Measurements from ENCODE around the gene MROH7. TPM values are rescaled to one million over a fixed set of nuclear protein-coding genes. Genes with fewer than 3 reads are reported as not detected.

Gene MROH7
- total RNA-seq, 1 donor from 2014 or later = 0.19 TPM

DNA sequence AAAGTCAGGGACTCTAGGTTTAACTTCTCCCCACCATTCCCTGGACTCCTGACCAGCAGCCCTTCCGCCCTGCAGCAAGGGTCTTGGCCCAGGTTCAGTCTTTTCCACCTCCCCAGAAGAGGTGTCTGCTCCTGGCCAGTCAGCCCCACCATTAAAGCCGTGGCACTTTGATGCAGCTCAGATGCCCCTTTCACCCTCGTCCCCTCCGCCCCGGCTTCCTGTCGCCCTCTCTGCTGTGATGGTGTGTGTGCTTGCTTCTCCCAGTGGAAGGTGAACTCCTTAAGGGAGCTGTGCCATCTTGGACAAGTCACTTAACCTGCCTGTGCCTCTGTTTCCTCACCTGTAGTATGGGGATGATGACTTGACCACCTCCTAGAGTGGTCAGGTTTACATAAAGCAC, 56.3 kb downstream of the MROH7 start:
- Mint-ChIP-seq H3K4me1 (ENCODE audit: unreplicated experiment) (no peaks in the 10 kb centered on the region), H3K9me3 (no peaks in the 10 kb centered on the region), H3K27ac (no peak overlapping the region), H3K4me3 (no peak overlapping the region), H3K27me3 (peaks cover 33% of the 10 kb centered on the region), H3K36me3 (no peaks in the 10 kb centered on the region)
- TF ChIP-seq, protein P1, sequence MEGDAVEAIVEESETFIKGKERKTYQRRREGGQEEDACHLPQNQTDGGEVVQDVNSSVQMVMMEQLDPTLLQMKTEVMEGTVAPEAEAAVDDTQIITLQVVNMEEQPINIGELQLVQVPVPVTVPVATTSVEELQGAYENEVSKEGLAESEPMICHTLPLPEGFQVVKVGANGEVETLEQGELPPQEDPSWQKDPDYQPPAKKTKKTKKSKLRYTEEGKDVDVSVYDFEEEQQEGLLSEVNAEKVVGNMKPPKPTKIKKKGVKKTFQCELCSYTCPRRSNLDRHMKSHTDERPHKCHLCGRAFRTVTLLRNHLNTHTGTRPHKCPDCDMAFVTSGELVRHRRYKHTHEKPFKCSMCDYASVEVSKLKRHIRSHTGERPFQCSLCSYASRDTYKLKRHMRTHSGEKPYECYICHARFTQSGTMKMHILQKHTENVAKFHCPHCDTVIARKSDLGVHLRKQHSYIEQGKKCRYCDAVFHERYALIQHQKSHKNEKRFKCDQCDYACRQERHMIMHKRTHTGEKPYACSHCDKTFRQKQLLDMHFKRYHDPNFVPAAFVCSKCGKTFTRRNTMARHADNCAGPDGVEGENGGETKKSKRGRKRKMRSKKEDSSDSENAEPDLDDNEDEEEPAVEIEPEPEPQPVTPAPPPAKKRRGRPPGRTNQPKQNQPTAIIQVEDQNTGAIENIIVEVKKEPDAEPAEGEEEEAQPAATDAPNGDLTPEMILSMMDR (conservative IDR thresholded peaks at IDR 0.05) = no peak
- no peak for DNase-seq (ENCODE audit: extremely low spot score, unreplicated experiment)

DNA sequence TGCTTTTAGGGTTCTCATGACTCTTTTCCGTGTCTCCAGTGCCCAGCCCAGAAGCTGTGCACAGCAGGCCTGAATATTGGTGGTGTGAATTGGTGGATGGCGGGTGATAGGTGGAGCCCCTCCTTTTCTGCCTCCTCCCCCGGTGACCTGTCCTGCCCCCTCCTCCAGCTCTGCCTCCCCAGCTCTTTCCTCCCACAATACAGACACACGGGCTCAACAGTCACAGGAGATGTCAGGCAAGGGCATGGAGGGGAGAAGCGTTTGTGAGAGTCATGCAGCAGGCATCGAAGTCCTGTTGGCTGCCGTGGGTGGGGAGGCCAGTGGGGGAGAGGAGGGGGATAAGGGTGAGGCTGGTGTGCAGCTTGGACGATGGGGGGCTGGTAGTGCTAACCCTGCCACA, 56.8 kb downstream of the MROH7 start:
- Mint-ChIP-seq H3K27me3 (peaks cover 37% of the 10 kb centered on the region), H3K9me3 (no peaks in the 10 kb centered on the region), H3K36me3 (no peaks in the 10 kb centered on the region), H3K4me1 (ENCODE audit: unreplicated experiment) (no peaks in the 10 kb centered on the region), H3K4me3 (no peak overlapping the region), H3K27ac (no peak overlapping the region)
- TF ChIP-seq, protein P1 (conservative IDR thresholded peaks at IDR 0.05) = no peak
- DNase-seq (ENCODE audit: extremely low spot score, unreplicated experiment) = no peak

DNA sequence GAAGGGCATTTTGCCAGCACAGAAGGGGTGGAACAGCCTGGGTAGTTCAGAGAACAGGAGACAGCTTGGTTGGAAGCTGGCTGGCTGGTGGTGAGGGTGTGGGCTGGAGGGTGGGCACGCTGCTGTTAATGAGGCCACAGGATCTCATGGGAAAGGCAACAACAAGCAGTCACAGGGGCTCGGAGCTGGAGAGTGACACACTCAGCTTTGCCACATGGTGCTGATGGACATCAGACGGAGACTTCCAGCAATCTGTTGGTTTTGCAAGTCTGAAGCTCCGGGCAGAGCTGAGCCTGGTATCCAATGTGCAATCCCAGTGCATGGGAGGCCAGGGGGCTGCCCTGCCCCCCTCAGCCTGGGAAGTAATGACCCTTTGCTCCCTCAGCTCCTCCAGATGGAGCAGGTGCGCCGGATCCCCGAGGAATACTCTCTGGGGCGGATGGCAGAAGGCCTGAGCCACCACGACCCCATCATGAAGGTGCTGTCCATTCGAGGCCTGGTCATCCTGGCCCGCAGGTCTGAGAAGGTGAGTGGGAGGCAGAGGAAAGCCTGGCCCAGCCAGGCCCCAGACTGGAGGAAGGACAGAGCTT, 58.4 kb downstream of the MROH7 start:
- no peak for DNase-seq (ENCODE audit: extremely low spot score, unreplicated experiment)
- no peak overlapping the region for H3K4me3 Mint-ChIP-seq
- no peak overlapping the region for H3K27ac Mint-ChIP-seq
- peaks cover 43% of the 10 kb centered on the region for H3K27me3 Mint-ChIP-seq
- H3K4me1 Mint-ChIP-seq (ENCODE audit: unreplicated experiment) = no peaks in the 10 kb centered on the region
- no peaks in the 10 kb centered on the region for H3K9me3 Mint-ChIP-seq
- no peaks in the 10 kb centered on the region for H3K36me3 Mint-ChIP-seq
- TF ChIP-seq, protein P1 (conservative IDR thresholded peaks at IDR 0.05) = no peak

DNA sequence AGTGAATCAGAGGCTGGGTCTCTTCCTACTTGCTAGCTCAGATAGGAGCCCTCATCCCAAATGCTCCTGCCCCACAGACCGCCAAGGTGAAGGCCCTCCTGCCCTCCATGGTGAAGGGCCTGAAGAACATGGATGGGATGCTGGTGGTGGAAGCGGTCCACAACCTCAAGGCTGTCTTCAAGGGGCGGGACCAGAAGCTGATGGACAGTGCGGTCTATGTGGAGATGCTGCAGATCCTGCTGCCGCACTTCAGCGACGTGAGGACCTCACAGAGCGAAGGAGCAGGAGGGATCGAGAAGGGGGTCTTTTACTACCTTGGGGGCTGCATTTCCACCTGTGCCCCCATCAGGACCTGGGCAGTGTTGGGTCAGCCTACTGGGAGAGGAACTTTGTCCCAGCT, 59.5 kb downstream of the MROH7 start:
- no peaks in the 10 kb centered on the region for H3K36me3 Mint-ChIP-seq
- H3K9me3 Mint-ChIP-seq = no peaks in the 10 kb centered on the region
- H3K4me3 Mint-ChIP-seq = no peak overlapping the region
- peaks cover 44% of the 10 kb centered on the region for H3K27me3 Mint-ChIP-seq
- DNase-seq (ENCODE audit: extremely low spot score, unreplicated experiment) = no peak
- TF ChIP-seq, protein P1 (conservative IDR thresholded peaks at IDR 0.05) = no peak
- no peaks in the 10 kb centered on the region for H3K4me1 Mint-ChIP-seq (ENCODE audit: unreplicated experiment)
- H3K27ac Mint-ChIP-seq = no peak overlapping the region

DNA sequence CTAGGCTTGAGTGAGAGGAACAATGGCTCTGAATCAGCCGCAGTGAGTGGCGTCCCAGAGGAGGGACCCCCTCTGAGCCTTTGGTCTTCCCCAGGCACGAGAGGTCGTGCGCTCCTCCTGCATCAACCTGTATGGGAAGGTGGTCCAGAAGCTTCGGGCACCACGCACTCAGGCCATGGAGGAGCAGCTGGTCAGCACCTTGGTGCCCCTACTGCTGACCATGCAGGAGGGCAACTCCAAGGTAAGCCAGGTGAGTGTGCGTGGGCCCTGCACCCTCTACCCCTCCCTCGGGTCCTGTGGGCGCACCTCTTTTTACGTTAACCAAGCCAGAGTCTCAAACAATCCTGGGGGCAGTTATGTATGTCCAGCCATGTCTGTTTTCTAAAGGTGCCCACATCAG, 60.4 kb downstream of the MROH7 start:
- H3K27me3 Mint-ChIP-seq = peaks cover 41% of the 10 kb centered on the region
- peak; percentile 56 for DNase-seq (ENCODE audit: extremely low spot score, unreplicated experiment)
- H3K4me3 Mint-ChIP-seq = no peak overlapping the region

More for the DNA sequence above, 60.4 kb downstream of the MROH7 start:
- Mint-ChIP-seq H3K9me3 (no peaks in the 10 kb centered on the region), H3K4me1 (ENCODE audit: unreplicated experiment) (no peaks in the 10 kb centered on the region), H3K27ac (no peak overlapping the region), H3K36me3 (no peaks in the 10 kb centered on the region)
- TF ChIP-seq, protein P1 (conservative IDR thresholded peaks at IDR 0.05) = no peak

Data from type B pancreatic cell (in vitro differentiated cells).